AG09309 (cell line): ENCODE data around the gene PRM2.

ENCODE experiments used
- DNase-seq: peaks from one replicate; pipeline ENCODE4 v3.0.0-alpha.2; 2010; ENCODE audit warnings: low read depth
- H3K4me3 ChIP-seq: 2 replicates; pipeline ENCODE4 v1.5.1; 2011; ENCODE audit warnings: mild to moderate bottlenecking, low read depth, low read length, moderate library complexity; ENCODE audit not compliant: control insufficient read depth
- CTCF ChIP-seq: IDR thresholded peaks from 2 replicates; pipeline ENCODE4 v1.5.1; 2011; ENCODE audit warnings: mild to moderate bottlenecking, low read depth, low read length, inconsistent platforms; ENCODE audit not compliant: insufficient read depth, control insufficient read depth; ENCODE audit errors: missing control alignments

PRM2 gene

GRCh38 chr16:11231367-11231970, 44.8 kb downstream of the PRM2 start:
- no peak for TF ChIP-seq CTCF
- H3K4me3 ChIP-seq, result no peak overlapping the region
- DNase-seq, result no peak

- no peak for DNase-seq
- TF ChIP-seq CTCF, result no peak
Observed at GRCh38 chr16:11229906-11230305, 46.4 kb downstream of the PRM2 start.

GRCh38 chr16:11229432-11229831, 46.8 kb downstream of the PRM2 start:
- DNase-seq, result no peak
- H3K4me3 ChIP-seq, result no peak overlapping the region
- no peak for TF ChIP-seq CTCF

More at GRCh38 chr16:11229906-11230305, 46.4 kb downstream of the PRM2 start:
- no peak overlapping the region for H3K4me3 ChIP-seq

GRCh38 chr16:11225677-11226549, 50.4 kb downstream of the PRM2 start:
- no peak for DNase-seq
- no peak for TF ChIP-seq CTCF

More at GRCh38 chr16:11225677-11226549, 50.4 kb downstream of the PRM2 start:
- no peak overlapping the region for H3K4me3 ChIP-seq
